Endothelial cell of umbilical vein (primary cell): ENCODE measurements around the gene CYP3A4. TPM values are rescaled to one million over a fixed set of nuclear protein-coding genes. Genes with fewer than 3 reads are reported as not detected.

Source experiments
- BruUV-seq: library from RNA; stranded (reverse); fragments of 400-500 nt; replicated peaks from 2 replicates; lab custom pipeline; 2021; lab: Mats Ljungman, UMichigan
- CTCF ChIA-PET: fragments of 300-600, 350-600 bp; sonication (Branson Sonifier 250); formaldehyde crosslinking; loops from one replicate; lab custom pipeline; 2021; ENCODE audit warnings: antibody characterized with exemption, inconsistent platforms; lab: Charles Lee
- POLR2A ChIA-PET: fragments of 300-600, 350-600 bp; sonication (Branson Sonifier 250); formaldehyde crosslinking; loops from one replicate; lab custom pipeline; 2021; ENCODE audit warnings: antibody characterized with exemption, inconsistent platforms; lab: Charles Lee
- DNase-seq: peaks from one replicate; pipeline ENCODE4 v3.0.0-alpha.2; 2011; ENCODE audit warnings: low read depth, low spot score
- FAIRE-seq: peaks from 2 replicates; lab custom pipeline; 2011; peaks lifted over from hg19 to GRCh38; lab: Jason Lieb, UNC
- H2AFZ ChIP-seq: 2 replicates; pipeline ENCODE4 v1.6.0; 2012; ENCODE audit warnings: low read depth, low read length, control low read depth, inconsistent platforms
- H3K27ac ChIP-seq: 2 replicates; pipeline ENCODE4 v1.5.1; 2011; ENCODE audit warnings: low read depth, mild to moderate bottlenecking, control low read depth, low read length, moderate library complexity; ENCODE audit not compliant: insufficient read depth
- H3K27me3 ChIP-seq, 2 experiments: 2 replicates each; pipeline versions ENCODE4 v1.6.0 to v1.6.1; 2011; ENCODE audit warnings: low read length in 2 of 2, mixed read lengths in 1 of 2; ENCODE audit not compliant: control insufficient read depth in 2 of 2, insufficient read depth in 2 of 2
- H3K36me3 ChIP-seq, 2 experiments: 2 replicates in 1 of 2; 3 replicates in 1 of 2; pipeline ENCODE4 v1.5.1; 2011; ENCODE audit warnings: low read length in 2 of 2, mild to moderate bottlenecking in 1 of 2, moderate library complexity in 1 of 2; ENCODE audit not compliant: control insufficient read depth in 2 of 2, insufficient read depth in 2 of 2; ENCODE audit errors: extremely low read depth in 1 of 2
- H3K4me1 ChIP-seq: 3 replicates; pipeline ENCODE4 v1.5.1; 2011; ENCODE audit warnings: mild to moderate bottlenecking, low read length; ENCODE audit not compliant: control insufficient read depth, insufficient read depth; ENCODE audit errors: extremely low read depth
- H3K4me2 ChIP-seq: 2 replicates; pipeline ENCODE4 v1.6.1; 2011; ENCODE audit warnings: low read length, control low read depth, mixed read lengths; ENCODE audit not compliant: insufficient read depth
- H3K4me3 ChIP-seq, 3 experiments: fragments of 200-600 bp in 1 of 3; sonication (generic), shearing (Covaris generic) in 1 of 3; replicated peaks in 1 of 3; 2 replicates each; pipeline ENCODE4 v1.5.1; 2011 to 2016; ENCODE audit warnings: control low read depth in 3 of 3, low read length in 3 of 3, mild to moderate bottlenecking in 2 of 3, inconsistent platforms in 1 of 3, low read depth in 1 of 3, moderate library complexity in 1 of 3; ENCODE audit not compliant: insufficient read depth in 1 of 3
- H3K79me2 ChIP-seq: 2 replicates; pipeline ENCODE4 v1.6.0; 2012; ENCODE audit warnings: low read length, inconsistent platforms; ENCODE audit not compliant: control insufficient read depth, insufficient read depth
- H3K9ac ChIP-seq: replicated peaks from 2 replicates; pipeline ENCODE3; 2011; ENCODE audit warnings: low read length, control low read depth; ENCODE audit not compliant: insufficient read depth; ENCODE audit errors: extremely low read depth
- H3K9me1 ChIP-seq: replicated peaks from 3 replicates; pipeline ENCODE4 v1.6.0; 2011; ENCODE audit warnings: mild to moderate bottlenecking, low read length; ENCODE audit not compliant: control insufficient read depth, insufficient read depth; ENCODE audit errors: extremely low read depth
- H3K9me3 ChIP-seq: replicated peaks from 2 replicates; pipeline ENCODE4 v1.5.1; 2012; ENCODE audit warnings: low read length, inconsistent platforms; ENCODE audit not compliant: control insufficient read depth, insufficient read depth
- H4K20me1 ChIP-seq: replicated peaks from 2 replicates; pipeline ENCODE3; 2011; ENCODE audit warnings: mild to moderate bottlenecking, low read length; ENCODE audit not compliant: control insufficient read depth, insufficient read depth; ENCODE audit errors: extremely low read depth
- CTCF ChIP-seq, 2 donors: IDR thresholded peaks; 1 replicate in 1 of 2; 2 replicates in 1 of 2; pipeline ENCODE4 v1.5.1; 2011; ENCODE audit warnings: low read length in 2 of 2, mild to moderate bottlenecking in 2 of 2, moderate library complexity in 2 of 2, control low read depth in 1 of 2, inconsistent platforms in 1 of 2, low read depth in 1 of 2; ENCODE audit not compliant: insufficient read depth in 1 of 2; ENCODE audit errors: extremely low read depth in 1 of 2
- EZH2 ChIP-seq: IDR thresholded peaks from 2 replicates; pipeline ENCODE4 v1.6.1; 2012; ENCODE audit warnings: borderline replicate concordance, low read depth, mild to moderate bottlenecking, moderate library complexity, low read length, inconsistent platforms; ENCODE audit not compliant: severe bottlenecking
- FOS ChIP-seq: IDR thresholded peaks from 2 replicates; pipeline ENCODE4 v1.6.1; 2011; ENCODE audit warnings: mild to moderate bottlenecking, low read length, moderate library complexity, borderline replicate concordance; ENCODE audit not compliant: insufficient read depth
- GATA2 ChIP-seq: IDR thresholded peaks from 2 replicates; pipeline ENCODE4 v1.7.0; 2011; ENCODE audit warnings: low read depth, mild to moderate bottlenecking, moderate library complexity, mixed read lengths, low read length; ENCODE audit not compliant: insufficient read length, insufficient read depth
- JUN ChIP-seq: IDR thresholded peaks from 2 replicates; pipeline ENCODE4 v1.6.1; 2011; ENCODE audit warnings: borderline replicate concordance, low read depth; ENCODE audit not compliant: insufficient read length, insufficient read depth
- MYC ChIP-seq: IDR thresholded peaks from one replicate; pipeline ENCODE4 v1.6.1; 2011; ENCODE audit warnings: mild to moderate bottlenecking, low read depth, low read length
- POLR2A ChIP-seq: IDR thresholded peaks from 2 replicates; pipeline ENCODE4 v1.6.1; 2012; ENCODE audit warnings: low read depth, mild to moderate bottlenecking, control low read depth, low read length
- POLR2AphosphoS5 ChIP-seq: IDR thresholded peaks from 2 replicates; pipeline ENCODE4 v1.6.1; 2012; ENCODE audit warnings: low read depth, mild to moderate bottlenecking, control low read depth, low read length, moderate library complexity; ENCODE audit not compliant: insufficient read depth
- dilution Hi-C: fragments of 300-500 bp; cut with MboI; formaldehyde crosslinking; loops from one replicate; pipeline ENCODE4 v1.15.0; 2019; ENCODE audit warnings: low sequenced_read_pairs; ENCODE audit not compliant: extremely low pct_ligation_motif_present
- intact Hi-C: fragments of 100-400 bp; cut with micrococcal nuclease; formaldehyde crosslinking; loops from one replicate; pipeline ENCODE4 v1.10.0; 2022
- polyA plus RNA-seq, 4 experiments: library from polyadenylated mRNA; depleted of rRNA in 3 of 4; stranded (reverse) in 3 of 4; unstranded in 1 of 4; fragments of >200 nt; gene quantifications; 2 replicates each; pipeline versions ENCODE4 v1.2.1 to v1.2.3, GENCODE V29; 2011 to 2012; ENCODE audit warnings: missing spikeins in 1 of 4
- total RNA-seq: library from RNA; stranded (reverse); gene quantifications from 2 replicates; pipeline ENCODE4 v1.2.3, GENCODE V29; 2021
- TF ChIP-seq, protein P1 (sequence below): IDR thresholded peaks from 2 replicates; pipeline ENCODE4 v1.6.1; 2011; ENCODE audit not compliant: insufficient read depth, insufficient read length

Gene CYP3A4
- total and polyA plus RNA-seq, 2 donors (not counting 3 experiments of a cell fraction or from before 2014, with no cell fraction given): not detected

GRCh38 chr7:99742737-99743394 is 41.1 kb downstream of the CYP3A4 start:
- H3K79me2 ChIP-seq: no peaks in the 10 kb centered on the region
- no peak overlapping the region for H3K27ac ChIP-seq
- no peaks in the 10 kb centered on the region for H3K9me1 ChIP-seq
- no peaks in the 10 kb centered on the region for H3K4me1 ChIP-seq
- no peak overlapping the region for H2AFZ ChIP-seq
- no peaks in the 10 kb centered on the region for H3K36me3 ChIP-seq
- intact Hi-C loops: no loop called here
- TF ChIP-seq EZH2 (no peak), CTCF (IDR thresholded peaks at IDR 0.05; ENCODE audit: extremely low read depth in 1 of 2, insufficient read depth in 1 of 2, low read depth in 1 of 2, low read length in 2 of 2) (no peak), JUN (no peak), POLR2A (no peak), GATA2 (no peak), FOS (no peak), POLR2AphosphoS5 (no peak), MYC (no peak)
- TF ChIP-seq, protein P1, sequence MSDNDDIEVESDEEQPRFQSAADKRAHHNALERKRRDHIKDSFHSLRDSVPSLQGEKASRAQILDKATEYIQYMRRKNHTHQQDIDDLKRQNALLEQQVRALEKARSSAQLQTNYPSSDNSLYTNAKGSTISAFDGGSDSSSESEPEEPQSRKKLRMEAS: no peak
- H3K4me3 ChIP-seq: no peak overlapping the region
- H4K20me1 ChIP-seq: no peaks in the 10 kb centered on the region
- H3K27me3 ChIP-seq: peaks cover 2 to 3% of the 10 kb centered on the region in 2 experiments
- H3K9me3 ChIP-seq: no peaks in the 10 kb centered on the region
- no peak for FAIRE-seq
- no peak overlapping the region for H3K9ac ChIP-seq
- H3K4me2 ChIP-seq: no peak overlapping the region
- dilution Hi-C loops: no loop called here
- no peak for DNase-seq
- ChIA-PET POLR2A (no interaction called here), CTCF (no interaction called here)
- BruUV-seq: no TSS peak
